ENCODE measurements around the gene TMUB1. TPM values are rescaled to one million over a fixed set of nuclear protein-coding genes. Genes with fewer than 3 reads are reported as not detected.

Gene TMUB1
- total and polyA plus RNA-seq, 11 donors = 21.8 to 82.6 (median 37.9) TPM

DNA sequence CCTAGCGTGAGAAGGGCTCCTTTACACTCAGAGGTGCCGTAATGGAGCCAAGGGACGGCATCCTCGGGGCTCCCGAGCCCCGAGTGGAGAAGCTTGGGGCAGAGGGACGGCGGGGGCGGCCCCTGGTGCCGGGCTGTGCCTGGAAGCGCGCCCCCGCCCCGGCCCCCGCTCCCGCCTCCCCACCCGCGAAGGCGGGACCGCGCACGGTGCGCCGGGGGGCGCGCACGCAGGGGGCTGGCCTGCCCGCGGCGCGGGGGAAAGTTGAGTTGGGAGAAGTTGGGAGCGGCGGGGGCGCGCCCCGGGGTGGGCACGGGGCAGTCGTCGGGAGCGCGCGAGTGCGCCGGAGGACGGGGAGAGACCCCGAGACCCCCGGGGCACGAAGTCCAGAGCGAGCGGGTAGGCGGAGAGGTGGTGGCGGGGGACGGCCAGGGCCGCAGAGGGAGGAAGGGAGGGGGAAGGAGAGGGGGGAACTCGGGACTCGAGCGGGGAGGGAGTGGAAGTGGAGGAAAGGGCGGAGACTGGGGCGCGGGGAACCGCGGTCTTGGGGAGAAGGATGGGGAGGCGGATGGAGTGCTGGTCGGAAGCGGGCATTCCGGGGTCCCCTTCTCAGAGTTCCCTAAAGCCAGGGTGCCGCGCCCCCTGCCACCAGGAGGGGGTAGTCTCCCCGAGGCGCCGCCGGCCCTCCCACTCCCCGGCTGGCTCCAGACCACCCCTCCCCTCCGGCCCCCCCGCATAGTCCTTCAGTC lies 23.8 kb downstream of the TMUB1 start, which contains the start of gene SLC4A2:
TSS of gene SLC4A2 (plus strand) at position 223 of the 746 bp plus-strand sequence. CDS start 2,399 bp downstream, outside the sequence.
- peak within 1 kb of the TSS; percentile 90 to 99 (median 98) for H3K27ac ChIP-seq
- ATAC-seq (peak; percentile 12 to 61 (median 54)), DNase-seq (peak; percentile 83 to 91 (median 89))
- 0 to 1% (median 1%) methylated on average over 46 to 75 of the region's 75 CpGs for WGBS, 4 donors
- TF ChIP-seq POLR2A (IDR thresholded peaks at IDR 0.05) = peak in 1 of 2 donors; percentile 51
- peak; percentile 21 to 73 (median 56) for TF ChIP-seq CTCF (IDR thresholded peaks at IDR 0.05)
- peaks cover 9 to 55% (median 48%) of the 10 kb centered on the region in 12 donors for H3K4me1 ChIP-seq
- peak within 1 kb of the TSS; percentile 68 to 100 (median 90) for H3K4me3 ChIP-seq
- intact Hi-C loops (cut with DNase I) = loop anchor here in 6 of 10 donors (1.0 to 10.0 kb wide), 9 partner anchors 21 to 1347 kb away; partner anchors contain the start of genes FASTK (in 4 of the 6), ABCB8 (in 3 of the 6), ABCF2 (in 1 of the 6) and AGAP3 (in 1 of the 6)
- H3K36me3 ChIP-seq = peaks cover 0 to 12% (median 8%) of the 10 kb centered on the region in 9 donors
- H3K9me3 ChIP-seq = no peaks in the 10 kb centered on the region
- no peaks in the 10 kb centered on the region for H3K27me3 ChIP-seq

DNA sequence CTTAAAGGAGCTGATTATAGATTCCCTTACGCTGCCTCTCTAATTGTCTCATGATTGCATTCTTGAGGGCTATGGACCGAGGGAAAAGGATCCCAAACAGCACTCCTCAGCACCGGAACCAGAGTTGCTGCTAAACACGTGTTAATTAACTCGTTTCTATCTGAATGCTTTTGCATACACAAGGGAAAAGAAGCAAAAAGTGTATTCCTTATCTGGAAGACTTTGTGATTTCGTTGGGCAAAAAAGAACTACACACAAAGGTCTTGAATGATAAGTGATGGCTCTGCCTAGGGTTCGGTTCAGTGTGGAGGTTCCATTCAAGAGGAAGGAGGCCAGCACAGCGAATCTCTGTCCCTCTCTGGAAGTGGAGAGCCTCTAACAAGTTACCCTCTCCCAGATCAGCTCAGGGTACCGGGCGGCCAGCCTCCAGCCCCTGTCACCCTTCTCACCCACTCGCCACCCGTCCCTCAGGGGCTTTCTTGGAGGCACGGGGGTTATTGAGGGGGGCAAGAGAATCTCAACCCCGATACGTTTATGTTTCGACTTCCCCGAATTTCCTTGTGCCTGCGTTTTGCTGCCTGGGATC lies 24.4 kb downstream of the TMUB1 start:
- peak overlapping the region; percentile 68 to 100 (median 90) for H3K4me3 ChIP-seq
- H3K27ac ChIP-seq = peak overlapping the region; percentile 90 to 99 (median 98)
- WGBS, 4 donors = 4 to 8% (median 6%) methylated on average over 18 of the region's 18 CpGs
- intact Hi-C loops (cut with DNase I) = loop anchor here in 5 of 10 donors (1.0 to 10.0 kb wide), 8 partner anchors 22 to 1347 kb away; partner anchors contain the start of genes ABCB8 (in 4 of the 5), AGAP3 (in 2 of the 5), FASTK (in 2 of the 5) and ABCF2 (in 1 of the 5)
- peaks cover 9 to 55% (median 48%) of the 10 kb centered on the region in 12 donors for H3K4me1 ChIP-seq
- H3K9me3 ChIP-seq = no peaks in the 10 kb centered on the region
- peaks cover 0 to 6% (median 1%) of the 10 kb centered on the region in 9 donors for H3K36me3 ChIP-seq
- H3K27me3 ChIP-seq = no peaks in the 10 kb centered on the region
- no peak for DNase-seq
- no peak for TF ChIP-seq CTCF (IDR thresholded peaks at IDR 0.05)
- TF ChIP-seq POLR2A (IDR thresholded peaks at IDR 0.05) = no peak
- ATAC-seq = no peak

- peak; percentile 98 to 100 (median 99) for DNase-seq
- Histone ChIP-seq H3K27ac (peak overlapping the region; percentile 90 to 99 (median 98)), H3K9me3 (no peaks in the 10 kb centered on the region), H3K4me3 (peak overlapping the region in 11 of 12 donors; percentile 68 to 100 (median 92)), H3K36me3 (peaks cover 0 to 6% (median 0%) of the 10 kb centered on the region in 9 donors), H3K4me1 (peaks cover 9 to 53% (median 46%) of the 10 kb centered on the region in 12 donors), H3K27me3 (no peaks in the 10 kb centered on the region)
- intact Hi-C loops (cut with DNase I) = loop anchor here in 5 of 10 donors (1.0 to 10.0 kb wide), 9 partner anchors 23 to 1346 kb away; partner anchors contain the start of genes ABCB8 (in 3 of the 5), AGAP3 (in 2 of the 5), FASTK (in 2 of the 5) and ABCF2 (in 1 of the 5)
- ATAC-seq = peak; percentile 88 to 93 (median 91)
- 1 to 5% (median 1%) methylated on average over 17 to 46 of the region's 46 CpGs for WGBS, 4 donors
- peak; percentile 68 to 97 for TF ChIP-seq POLR2A (IDR thresholded peaks at IDR 0.05)
- peak in 1 of 12 donors; percentile 8 for TF ChIP-seq CTCF (IDR thresholded peaks at IDR 0.05)
Measured at GRCh38 chr7:151057989-151058780, 25.1 kb downstream of the TMUB1 start.

Data from heart left ventricle (tissue), 16 donors.